TTC549 (cell line): Measurements from ENCODE around the gene ORC1.

Experiments
- FAIRE-seq: peaks from 2 replicates; lab custom pipeline; 2012; peaks lifted over from hg19 to GRCh38; lab: Jason Lieb, UNC

ORC1 gene

GRCh38 chr1:52341655-52342260 is 62.5 kb downstream of the ORC1 start:
- FAIRE-seq: no peak

GRCh38 chr1:52337439-52337838 is 66.8 kb downstream of the ORC1 start:
- FAIRE-seq: no peak

GRCh38 chr1:52334906-52335528 is 69.2 kb downstream of the ORC1 start:
- no peak for FAIRE-seq

GRCh38 chr1:52332411-52332810 is 71.8 kb downstream of the ORC1 start:
- no peak for FAIRE-seq

GRCh38 chr1:52328615-52329014 is 75.6 kb downstream of the ORC1 start:
- FAIRE-seq: no peak

- FAIRE-seq: no peak
Measured at GRCh38 chr1:52325786-52326185, 78.4 kb downstream of the ORC1 start.

GRCh38 chr1:52323731-52324130 is 80.5 kb downstream of the ORC1 start:
- no peak for FAIRE-seq
